Trophoblast cell (in vitro differentiated cells and primary cell): Measurements from ENCODE around the gene ZNF280D.

Experiments
- DNase-seq, 2 donors: peaks; one replicate each; pipeline ENCODE4 v3.0.0-alpha.2; 2016
- H2AFZ ChIP-seq: 2 replicates; pipeline ENCODE4 v1.6.1; 2013; ENCODE audit warnings: low read length, moderate library complexity, mild to moderate bottlenecking; ENCODE audit not compliant: insufficient read depth, poor library complexity
- H2AK5ac ChIP-seq: 2 replicates; pipeline ENCODE4 v1.6.1; 2013; ENCODE audit warnings: mild to moderate bottlenecking, low read length
- H2BK120ac ChIP-seq: 2 replicates; pipeline ENCODE4 v1.6.1; 2013; ENCODE audit warnings: low read length, mild to moderate bottlenecking, moderate library complexity; ENCODE audit not compliant: insufficient read depth, poor library complexity
- H2BK12ac ChIP-seq: 2 replicates; pipeline ENCODE4 v1.6.1; 2013; ENCODE audit warnings: mild to moderate bottlenecking, low read length, moderate library complexity
- H2BK5ac ChIP-seq: 2 replicates; pipeline ENCODE4 v1.6.1; 2013; ENCODE audit warnings: low read length, low read depth, moderate library complexity, mild to moderate bottlenecking; ENCODE audit not compliant: poor library complexity
- H3K14ac ChIP-seq: 2 replicates; pipeline ENCODE4 v1.6.1; 2013; ENCODE audit warnings: mild to moderate bottlenecking, low read length
- H3K18ac ChIP-seq: 2 replicates; pipeline ENCODE4 v1.6.1; 2013; ENCODE audit warnings: mild to moderate bottlenecking, low read length
- H3K23ac ChIP-seq: 2 replicates; pipeline ENCODE4 v1.6.1; 2013; ENCODE audit warnings: low read length
- H3K27ac ChIP-seq: 2 replicates; pipeline ENCODE4 v1.5.1; 2013; ENCODE audit warnings: low read depth, mild to moderate bottlenecking, inconsistent platforms, low read length, moderate library complexity
- H3K27me3 ChIP-seq: 2 replicates; pipeline ENCODE4 v1.6.1; 2013; ENCODE audit warnings: inconsistent platforms, mild to moderate bottlenecking, low read length, moderate library complexity; ENCODE audit not compliant: insufficient read depth
- H3K36me3 ChIP-seq, 2 experiments: 1 replicate in 1 of 2; 2 replicates in 1 of 2; pipeline ENCODE4 v1.6.1; 2013; ENCODE audit warnings: low read length in 2 of 2, mild to moderate bottlenecking in 2 of 2, moderate library complexity in 1 of 2; ENCODE audit not compliant: insufficient read depth in 2 of 2, control insufficient read depth in 1 of 2
- H3K4ac ChIP-seq: 2 replicates; pipeline ENCODE4 v1.6.1; 2013; ENCODE audit warnings: low read depth, mild to moderate bottlenecking, low read length, moderate library complexity
- H3K4me1 ChIP-seq, 2 experiments: 1 replicate in 1 of 2; 2 replicates in 1 of 2; pipeline ENCODE4 v1.6.1; 2013; ENCODE audit warnings: low read length in 2 of 2, mild to moderate bottlenecking in 2 of 2, moderate library complexity in 1 of 2; ENCODE audit not compliant: insufficient read depth in 2 of 2, control insufficient read depth in 1 of 2
- H3K4me2 ChIP-seq: 2 replicates; pipeline ENCODE4 v1.6.1; 2013; ENCODE audit warnings: inconsistent platforms, mild to moderate bottlenecking, low read length, moderate library complexity
- H3K4me3 ChIP-seq: 2 replicates; pipeline ENCODE4 v1.5.1; 2013; ENCODE audit warnings: mild to moderate bottlenecking, low read depth, low read length, inconsistent platforms
- H3K79me1 ChIP-seq: one replicate; pipeline ENCODE4 v1.6.1; 2013; ENCODE audit warnings: low read length
- H3K79me2 ChIP-seq: 2 replicates; pipeline ENCODE4 v1.6.1; 2013; ENCODE audit warnings: low read length, mild to moderate bottlenecking; ENCODE audit not compliant: control insufficient read depth, insufficient read depth, poor library complexity
- H3K9ac ChIP-seq: 2 replicates; pipeline ENCODE4 v1.6.1; 2013; ENCODE audit warnings: mild to moderate bottlenecking, low read length
- H3K9me3 ChIP-seq: 2 replicates; pipeline ENCODE4 v1.6.1; 2013; ENCODE audit warnings: low read depth, mild to moderate bottlenecking, control low read depth, inconsistent platforms, low read length; ENCODE audit not compliant: insufficient read depth
- H4K12ac ChIP-seq: 2 replicates; pipeline ENCODE4 v1.6.1; 2013; ENCODE audit warnings: low read depth, mild to moderate bottlenecking, low read length, moderate library complexity
- H4K8ac ChIP-seq: 2 replicates; pipeline ENCODE4 v1.6.1; 2013; ENCODE audit warnings: low read depth, mild to moderate bottlenecking, low read length, moderate library complexity
- H4K91ac ChIP-seq: one replicate; pipeline ENCODE4 v1.6.1; 2013; ENCODE audit warnings: low read depth, mild to moderate bottlenecking, low read length, moderate library complexity
- WGBS: extraction: QIAGEN DNeasy Blood & Tissue Kit; methylation state at CpG from one replicate; pipeline ENCODE4 v1.1.7; 2013; ENCODE audit warnings: missing lambda C conversion rate; ENCODE audit not compliant: insufficient read length, insufficient coverage; ENCODE audit errors: extremely low coverage; 5-methylcytosine and 5-hydroxymethylcytosine counted together

ZNF280D gene

DNA sequence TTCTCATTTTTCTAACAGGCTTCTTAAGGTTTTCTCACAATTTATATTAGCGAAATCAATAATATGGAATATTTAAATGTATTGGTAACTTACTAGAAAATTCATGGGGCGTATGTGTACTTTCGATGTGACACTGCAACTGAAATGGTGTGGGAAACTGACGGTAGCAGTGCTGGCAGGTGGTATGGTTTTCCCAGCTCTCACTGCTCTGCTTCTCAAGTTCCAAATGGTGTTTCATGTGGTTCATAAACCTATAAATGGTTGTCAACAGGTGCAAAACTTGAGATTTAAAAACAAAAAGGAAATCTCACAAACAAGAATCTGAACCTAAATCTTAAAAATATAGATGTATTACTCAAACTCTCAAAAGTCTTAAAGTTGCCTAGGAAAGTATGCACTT lies 54.7 kb downstream of the ZNF280D start:
- Histone ChIP-seq H3K9me3 (no peaks in the 10 kb centered on the region), H3K4me2 (no peak overlapping the region), H3K4me3 (no peak overlapping the region), H2AFZ (no peak overlapping the region), H4K91ac (no peak overlapping the region), H3K23ac (no peak overlapping the region), H3K79me1 (no peaks in the 10 kb centered on the region), H3K18ac (no peak overlapping the region), H3K36me3 (peaks cover 0 to 1% of the 10 kb centered on the region in 2 experiments), H3K9ac (no peak overlapping the region), H3K27me3 (no peaks in the 10 kb centered on the region), H3K27ac (no peak overlapping the region), H4K12ac (no peak overlapping the region), H3K79me2 (no peaks in the 10 kb centered on the region), H2AK5ac (no peak overlapping the region), H3K14ac (no peak overlapping the region), H2BK120ac (no peak overlapping the region), H2BK12ac (no peak overlapping the region), H4K8ac (no peak overlapping the region), H3K4ac (no peak overlapping the region), H2BK5ac (no peak overlapping the region), H3K4me1 (no peaks in the 10 kb centered on the region)
- no CpG with 5 or more reads among the region's 4 CpGs for WGBS
- no peak for DNase-seq

DNA sequence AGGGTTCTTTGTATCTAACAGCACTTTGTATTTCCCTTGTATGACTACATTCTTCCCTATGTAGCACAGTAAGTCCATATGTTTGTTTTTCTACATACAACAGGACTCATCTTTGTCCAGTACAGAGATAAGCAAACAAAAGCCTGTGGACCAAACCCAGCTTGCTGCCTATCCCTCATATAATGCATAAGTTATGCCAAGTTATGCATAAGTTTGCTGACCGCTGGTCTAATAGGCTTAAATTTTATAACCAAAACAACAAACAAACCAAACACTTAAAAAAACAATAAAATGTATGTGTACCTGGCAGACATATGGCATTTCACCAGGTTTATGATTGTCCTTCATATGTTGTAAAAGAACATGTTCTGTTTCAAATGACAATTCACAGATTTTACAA lies 56.0 kb downstream of the ZNF280D start:
- Histone ChIP-seq H3K4ac (no peak overlapping the region), H4K91ac (no peak overlapping the region), H3K4me2 (no peak overlapping the region), H3K18ac (no peak overlapping the region), H3K23ac (no peak overlapping the region), H3K4me1 (no peaks in the 10 kb centered on the region), H2AK5ac (no peak overlapping the region), H3K4me3 (no peak overlapping the region), H2BK12ac (no peak overlapping the region), H3K36me3 (peaks cover 0 to 1% of the 10 kb centered on the region in 2 experiments), H4K12ac (no peak overlapping the region), H3K27ac (no peak overlapping the region), H2BK5ac (no peak overlapping the region), H4K8ac (no peak overlapping the region), H3K9ac (no peak overlapping the region), H3K79me2 (no peaks in the 10 kb centered on the region), H3K9me3 (no peaks in the 10 kb centered on the region), H2AFZ (no peak overlapping the region), H2BK120ac (no peak overlapping the region), H3K79me1 (no peaks in the 10 kb centered on the region), H3K27me3 (no peaks in the 10 kb centered on the region), H3K14ac (no peak overlapping the region)
- no peak for DNase-seq
- no CpG with 5 or more reads among the region's 1 CpG for WGBS

DNA sequence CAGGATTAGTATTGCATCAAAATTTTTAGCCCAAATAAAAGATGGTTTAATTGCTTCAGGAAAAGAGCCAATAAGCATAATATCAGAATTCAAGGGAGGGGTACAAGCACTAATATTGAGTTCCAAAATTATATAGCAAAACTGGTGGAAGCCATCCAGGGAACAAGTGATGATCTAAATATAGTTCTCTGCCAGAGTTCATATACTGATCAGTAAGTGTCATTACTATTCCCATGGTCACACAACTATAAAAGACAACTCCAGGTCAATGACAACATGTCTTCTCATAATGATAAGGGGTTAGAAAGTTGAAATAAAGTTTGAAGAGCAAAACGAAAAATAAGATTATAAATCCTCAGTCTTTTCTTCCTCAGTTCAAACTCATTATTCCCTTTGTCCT lies 57.4 kb downstream of the ZNF280D start:
- Histone ChIP-seq H3K79me1 (no peaks in the 10 kb centered on the region), H3K4ac (no peak overlapping the region), H3K9me3 (no peaks in the 10 kb centered on the region), H3K9ac (no peak overlapping the region), H2BK120ac (no peak overlapping the region), H3K23ac (no peak overlapping the region), H3K14ac (no peak overlapping the region), H3K27me3 (no peaks in the 10 kb centered on the region), H2AFZ (no peak overlapping the region), H2BK12ac (no peak overlapping the region), H4K12ac (no peak overlapping the region), H3K36me3 (peaks cover 0 to 1% of the 10 kb centered on the region in 2 experiments), H4K8ac (no peak overlapping the region), H3K4me3 (no peak overlapping the region), H4K91ac (no peak overlapping the region), H2AK5ac (no peak overlapping the region), H3K79me2 (no peaks in the 10 kb centered on the region), H3K18ac (no peak overlapping the region), H3K27ac (no peak overlapping the region), H3K4me2 (no peak overlapping the region), H2BK5ac (no peak overlapping the region), H3K4me1 (no peaks in the 10 kb centered on the region)
- no peak for DNase-seq
- no CpG with 5 or more reads among the region's 1 CpG for WGBS

DNA sequence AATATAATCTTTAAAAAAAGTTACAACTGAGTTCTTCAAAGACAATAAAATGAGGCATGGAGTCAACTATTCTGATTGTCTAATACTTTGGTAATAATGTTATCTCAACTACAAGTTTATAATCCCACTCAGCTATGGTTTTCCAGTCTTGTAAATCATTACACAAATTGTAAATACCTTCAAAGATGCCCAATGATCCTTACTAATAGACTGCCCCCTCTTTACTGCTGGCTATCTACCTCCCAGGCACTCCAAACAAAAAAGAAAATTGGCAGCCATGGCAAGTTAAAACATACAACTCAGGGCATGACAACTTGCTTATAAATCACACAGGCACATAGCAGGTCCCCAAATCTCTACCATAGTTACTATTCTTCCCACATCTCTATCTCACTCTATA lies 58.5 kb downstream of the ZNF280D start:
- Histone ChIP-seq H3K9ac (no peak overlapping the region), H3K27me3 (no peaks in the 10 kb centered on the region), H3K36me3 (peaks cover 0 to 1% of the 10 kb centered on the region in 2 experiments), H2AK5ac (no peak overlapping the region), H3K4me1 (no peaks in the 10 kb centered on the region), H3K18ac (no peak overlapping the region), H4K91ac (no peak overlapping the region), H3K4me2 (no peak overlapping the region), H3K9me3 (no peaks in the 10 kb centered on the region), H3K23ac (no peak overlapping the region), H3K14ac (no peak overlapping the region), H4K12ac (no peak overlapping the region), H3K4ac (no peak overlapping the region), H3K79me1 (no peaks in the 10 kb centered on the region), H2BK12ac (no peak overlapping the region), H3K27ac (no peak overlapping the region), H3K4me3 (no peak overlapping the region), H4K8ac (no peak overlapping the region), H3K79me2 (no peaks in the 10 kb centered on the region), H2BK5ac (no peak overlapping the region), H2BK120ac (no peak overlapping the region), H2AFZ (no peak overlapping the region)
- DNase-seq = no peak

DNA sequence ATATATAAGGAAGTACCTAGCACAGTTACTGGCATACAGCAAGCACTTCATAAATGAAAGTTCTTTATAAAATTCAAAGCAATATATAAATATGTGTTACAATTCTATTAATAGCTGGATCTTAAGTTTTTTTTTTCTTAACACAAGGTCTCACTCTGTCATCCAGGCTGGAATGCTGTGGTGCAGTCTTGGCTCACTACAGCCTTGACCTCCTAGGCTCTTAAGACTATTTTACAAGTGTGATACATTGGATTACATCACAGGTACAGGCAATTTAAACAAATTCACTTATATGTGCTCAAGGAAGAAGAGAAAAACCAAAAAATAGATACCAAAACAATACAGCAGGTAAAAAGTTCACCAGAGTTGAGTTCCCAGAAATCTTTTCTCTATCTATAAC lies 60.6 kb downstream of the ZNF280D start:
- no peak overlapping the region for H4K12ac ChIP-seq
- no peaks in the 10 kb centered on the region for H3K79me2 ChIP-seq
- no peak overlapping the region for H4K91ac ChIP-seq
- H3K27ac ChIP-seq = no peak overlapping the region
- H3K4ac ChIP-seq = no peak overlapping the region
- DNase-seq = no peak
- H3K4me1 ChIP-seq = no peaks in the 10 kb centered on the region
- H3K79me1 ChIP-seq = no peaks in the 10 kb centered on the region
- no peak overlapping the region for H3K4me3 ChIP-seq
- H3K23ac ChIP-seq = no peak overlapping the region
- no peaks in the 10 kb centered on the region for H3K36me3 ChIP-seq
- no peak overlapping the region for H3K18ac ChIP-seq
- H3K9me3 ChIP-seq = no peaks in the 10 kb centered on the region
- no peak overlapping the region for H2AFZ ChIP-seq
- no peak overlapping the region for H2BK120ac ChIP-seq
- H2AK5ac ChIP-seq = no peak overlapping the region
- H4K8ac ChIP-seq = no peak overlapping the region
- no peak overlapping the region for H3K14ac ChIP-seq
- no peak overlapping the region for H2BK5ac ChIP-seq
- H2BK12ac ChIP-seq = no peak overlapping the region
- no peak overlapping the region for H3K4me2 ChIP-seq
- H3K27me3 ChIP-seq = no peaks in the 10 kb centered on the region
- no peak overlapping the region for H3K9ac ChIP-seq
